HEK293 (cell line): ENCODE data around the gene EBLN2.

ENCODE experiments used
- CTCF ChIA-PET: fragments of 350-600 bp; formaldehyde crosslinking; extraction: SDS; loops from one replicate; lab custom pipeline; 2021; ENCODE audit warnings: antibody characterized with exemption; lab: Yijun Ruan, JAX
- POLR2A ChIA-PET: fragments of 300-600 bp; formaldehyde crosslinking; extraction: SDS; loops from one replicate; lab custom pipeline; 2020; ENCODE audit warnings: antibody characterized with exemption, inconsistent platforms; lab: Yijun Ruan, JAX
- H3K27ac ChIP-seq: fragments of 200-500 bp; sonication (Bioruptor generic); 2 replicates; pipeline ENCODE4 v1.5.1; 2014; ENCODE audit warnings: low read depth, low read length, control low read depth, inconsistent platforms; ENCODE audit errors: extremely low read depth
- H3K36me3 ChIP-seq, 2 experiments: fragments of 200-500 bp in 1 of 2; sonication (Bioruptor generic) in 1 of 2; 1 replicate in 1 of 2; 2 replicates in 1 of 2; pipeline ENCODE4 v1.5.1; 2014 to 2017; ENCODE audit warnings: inconsistent platforms in 2 of 2, low read length in 2 of 2; ENCODE audit not compliant: control insufficient read depth in 2 of 2, insufficient read depth in 1 of 2
- H3K4me1 ChIP-seq: fragments of 200-500 bp; sonication (Bioruptor generic); 2 replicates; pipeline ENCODE4 v1.5.1; 2014; ENCODE audit warnings: mild to moderate bottlenecking, low read length, inconsistent platforms; ENCODE audit not compliant: control insufficient read depth, insufficient read depth
- H3K4me3 ChIP-seq: 2 replicates; pipeline ENCODE4 v1.5.1; 2011; ENCODE audit warnings: low read depth, mild to moderate bottlenecking, control low read depth, low read length, moderate library complexity
- H3K9me3 ChIP-seq: fragments of 200-500 bp; sonication (Bioruptor generic); 2 replicates; pipeline ENCODE4 v1.5.1; 2014; ENCODE audit warnings: low read depth, low read length, inconsistent platforms; ENCODE audit not compliant: control insufficient read depth, insufficient read depth
- BCL11A ChIP-seq: fragments of 450-650 bp; formaldehyde crosslinking; IDR thresholded peaks from 2 replicates; pipeline ENCODE4 v1.5.1; 2016; ENCODE audit warnings: low read depth, missing biosample characterization, missing genetic modification characterization
- CTCF ChIP-seq: fragments of 450-650 bp; formaldehyde crosslinking; IDR thresholded peaks from 2 replicates; pipeline ENCODE4 v1.5.1; 2016; ENCODE audit warnings: missing biosample characterization, missing genetic modification characterization
- GLI2 ChIP-seq: fragments of 450-650 bp; formaldehyde crosslinking; IDR thresholded peaks from 2 replicates; pipeline ENCODE4; 2017; ENCODE audit warnings: missing biosample characterization, missing genetic modification characterization, low read depth, borderline replicate concordance
- GLIS2 ChIP-seq: fragments of 450-650 bp; formaldehyde crosslinking; IDR thresholded peaks from 2 replicates; pipeline ENCODE4 v1.5.1; 2016; ENCODE audit warnings: missing biosample characterization, missing genetic modification characterization
- PRDM1 ChIP-seq: fragments of 450-650 bp; formaldehyde crosslinking; IDR thresholded peaks from 2 replicates; pipeline ENCODE4; 2016; ENCODE audit warnings: missing biosample characterization, missing genetic modification characterization
- SALL2 ChIP-seq: fragments of 450-650 bp; formaldehyde crosslinking; IDR thresholded peaks from 2 replicates; pipeline ENCODE4 v1.5.0; 2017; ENCODE audit warnings: missing biosample characterization, mild to moderate bottlenecking, missing genetic modification characterization, borderline replicate concordance
- SCRT2 ChIP-seq: fragments of 450-650 bp; formaldehyde crosslinking; IDR thresholded peaks from 2 replicates; pipeline ENCODE4 v1.5.1; 2016; ENCODE audit warnings: missing biosample characterization, missing genetic modification characterization
- SP3 ChIP-seq: fragments of 450-650 bp; formaldehyde crosslinking; IDR thresholded peaks from 2 replicates; pipeline ENCODE4 v1.5.1; 2016; ENCODE audit warnings: missing biosample characterization, missing genetic modification characterization
- TCF7L2 ChIP-seq: IDR thresholded peaks from 2 replicates; pipeline ENCODE4 v1.6.1; 2011; ENCODE audit warnings: low read depth, mild to moderate bottlenecking, inconsistent platforms, low read length, moderate library complexity, borderline replicate concordance
- TRIM28 ChIP-seq: IDR thresholded peaks from 2 replicates; pipeline ENCODE4 v1.6.1; 2011; ENCODE audit warnings: low read length, control low read depth, borderline replicate concordance
- ZBTB17 ChIP-seq: fragments of 450-650 bp; formaldehyde crosslinking; IDR thresholded peaks from 2 replicates; pipeline ENCODE4 v1.5.1; 2016; ENCODE audit warnings: missing biosample characterization, missing genetic modification characterization
- ZBTB49 ChIP-seq: fragments of 450-650 bp; formaldehyde crosslinking; IDR thresholded peaks from 2 replicates; pipeline ENCODE4 v1.5.1; 2016; ENCODE audit warnings: missing biosample characterization, missing genetic modification characterization, low read depth
- ZFP3 ChIP-seq: fragments of 450-650 bp; formaldehyde crosslinking; IDR thresholded peaks from 2 replicates; pipeline ENCODE4 v1.5.1; 2016; ENCODE audit warnings: low read depth, missing biosample characterization, missing genetic modification characterization
- ZNF114 ChIP-seq: fragments of 450-650 bp; formaldehyde crosslinking; IDR thresholded peaks from 2 replicates; pipeline ENCODE4 v1.5.0; 2017; ENCODE audit warnings: missing biosample characterization, missing genetic modification characterization
- ZNF2 ChIP-seq: fragments of 450-650 bp; formaldehyde crosslinking; IDR thresholded peaks from 2 replicates; pipeline ENCODE4 v1.5.1; 2016; ENCODE audit warnings: missing biosample characterization, missing genetic modification characterization
- ZNF24 ChIP-seq: fragments of 450-650 bp; formaldehyde crosslinking; IDR thresholded peaks from 2 replicates; pipeline ENCODE4 v1.5.1; 2016; ENCODE audit warnings: missing biosample characterization, missing genetic modification characterization
- ZNF341 ChIP-seq: fragments of 450-650 bp; formaldehyde crosslinking; IDR thresholded peaks from 2 replicates; pipeline ENCODE4; 2016; ENCODE audit warnings: low read depth, missing biosample characterization, missing genetic modification characterization
- ZNF394 ChIP-seq: fragments of 450-650 bp; formaldehyde crosslinking; IDR thresholded peaks from 2 replicates; pipeline ENCODE4 v1.5.1; 2016; ENCODE audit warnings: missing biosample characterization, missing genetic modification characterization, mild to moderate bottlenecking, moderate library complexity, borderline replicate concordance
- ZNF433 ChIP-seq: fragments of 450-650 bp; formaldehyde crosslinking; IDR thresholded peaks from 2 replicates; pipeline ENCODE4 v1.5.1; 2016; ENCODE audit warnings: missing biosample characterization, missing genetic modification characterization, low read depth
- ZNF623 ChIP-seq: fragments of 450-650 bp; formaldehyde crosslinking; IDR thresholded peaks from 2 replicates; pipeline ENCODE4 v1.5.1; 2016; ENCODE audit warnings: missing biosample characterization, missing genetic modification characterization
- ZNF624 ChIP-seq: fragments of 450-650 bp; formaldehyde crosslinking; IDR thresholded peaks from 2 replicates; pipeline ENCODE4 v1.5.1; 2017; ENCODE audit warnings: missing biosample characterization, missing genetic modification characterization
- ZNF654 ChIP-seq: fragments of 450-650 bp; formaldehyde crosslinking; IDR thresholded peaks from 2 replicates; pipeline ENCODE4 v1.5.1; 2016; ENCODE audit warnings: low read depth, missing biosample characterization, missing genetic modification characterization
- ZNF660 ChIP-seq: fragments of 450-650 bp; IDR thresholded peaks from 2 replicates; pipeline ENCODE4 v1.5.1; 2018; ENCODE audit warnings: missing biosample characterization, mild to moderate bottlenecking, missing genetic modification characterization
- ZNF747 ChIP-seq: fragments of 450-650 bp; formaldehyde crosslinking; IDR thresholded peaks from 2 replicates; pipeline ENCODE4 v1.5.1; 2016; ENCODE audit warnings: missing biosample characterization, missing genetic modification characterization
- ZNF776 ChIP-seq: fragments of 450-650 bp; formaldehyde crosslinking; IDR thresholded peaks from 2 replicates; pipeline ENCODE4 v1.5.0; 2017; ENCODE audit warnings: missing biosample characterization, missing genetic modification characterization, borderline replicate concordance
- ZNF785 ChIP-seq: fragments of 450-650 bp; formaldehyde crosslinking; IDR thresholded peaks from 2 replicates; pipeline ENCODE4 v1.5.1; 2016; ENCODE audit warnings: missing biosample characterization, missing genetic modification characterization
- ZNF792 ChIP-seq: fragments of 450-650 bp; formaldehyde crosslinking; IDR thresholded peaks from 2 replicates; pipeline ENCODE4 v1.5.1; 2016; ENCODE audit warnings: missing biosample characterization, missing genetic modification characterization
- ZSCAN30 ChIP-seq: fragments of 450-650 bp; IDR thresholded peaks from 2 replicates; pipeline ENCODE4 v1.5.1; 2018; ENCODE audit warnings: missing biosample characterization, mild to moderate bottlenecking, missing genetic modification characterization, moderate library complexity

EBLN2 gene

GRCh38 chr3:73098873-73099272, 37.4 kb downstream of the EBLN2 start (continued):
- TF ChIP-seq ZBTB49 (tag by site-specific recombination) (no peak), SALL2 (tag by site-specific recombination) (no peak), ZNF623 (tag by site-specific recombination) (no peak), ZNF24 (tag by site-specific recombination) (no peak), BCL11A (tag by site-specific recombination) (no peak), ZNF792 (no peak)

GRCh38 chr3:73100741-73101559, 39.5 kb downstream of the EBLN2 start:
- no peaks in the 10 kb centered on the region for H3K9me3 ChIP-seq
- CTCF ChIA-PET: interaction anchor here (0.5 to 3.1 kb wide), 17 partner anchors 10 to 1482 kb away, joined by 3 to 30 read pairs (median 4); no protein-coding TSS in a partner anchor
- H3K4me1 ChIP-seq: no peaks in the 10 kb centered on the region
- POLR2A ChIA-PET: no interaction called here
- no peak overlapping the region for H3K4me3 ChIP-seq
- H3K36me3 ChIP-seq: no peaks in the 10 kb centered on the region
- no peak overlapping the region for H3K27ac ChIP-seq
- 0 out of 2 replicates have a peak, but pooled peaks have one; percentile 43 for TF ChIP-seq TRIM28
- no peak for TF ChIP-seq GLIS2
- no peak for TF ChIP-seq ZNF776
- TF ChIP-seq ZNF660 (tag by site-specific recombination): 0 out of 2 replicates have a peak, but pooled peaks have one; percentile 37
- TF ChIP-seq CTCF (tag by site-specific recombination): peak; percentile 47; the same call in 1 of the 2 replicates
- TF ChIP-seq ZFP3 (tag by site-specific recombination): peak; percentile 34; the same call in 1 of the 2 replicates
- TF ChIP-seq ZSCAN30 (tag by site-specific recombination): peak; percentile 81; the same call in 1 of the 2 replicates
- 0 out of 2 replicates have a peak, but pooled peaks have one; percentile 28 for TF ChIP-seq ZNF2 (tag by site-specific recombination)
- TF ChIP-seq TCF7L2: no peak
- peak; percentile 83 for TF ChIP-seq ZNF654 (tag by site-specific recombination)
- TF ChIP-seq ZNF341 (tag by site-specific recombination): peak; percentile 71

GRCh38 chr3:73101881-73102280, 40.4 kb downstream of the EBLN2 start:
- H3K9me3 ChIP-seq: no peaks in the 10 kb centered on the region
- no peak overlapping the region for H3K4me3 ChIP-seq
- ChIA-PET CTCF (interaction anchor here (0.7 to 3.1 kb wide), 9 partner anchors 9 to 401 kb away, joined by 3 to 30 read pairs (median 5); no protein-coding TSS in a partner anchor), POLR2A (no interaction called here)
- no peaks in the 10 kb centered on the region for H3K36me3 ChIP-seq
- H3K4me1 ChIP-seq: no peaks in the 10 kb centered on the region
- H3K27ac ChIP-seq: no peak overlapping the region
- no peak for TF ChIP-seq ZNF785 (tag by site-specific recombination)
- no peak for TF ChIP-seq GLI2 (tag by site-specific recombination)
- no peak for TF ChIP-seq ZNF433 (tag by site-specific recombination)
- TF ChIP-seq SCRT2 (tag by site-specific recombination): no peak
- no peak for TF ChIP-seq SP3 (tag by site-specific recombination)
- TF ChIP-seq ZNF394 (tag by site-specific recombination): no peak
- no peak for TF ChIP-seq PRDM1 (tag by site-specific recombination)
- no peak for TF ChIP-seq ZNF114
- TF ChIP-seq ZFP3 (tag by site-specific recombination): no peak
- no peak for TF ChIP-seq CTCF (tag by site-specific recombination)
- no peak for TF ChIP-seq ZBTB17
- no peak for TF ChIP-seq ZNF624 (tag by site-specific recombination)
- no peak for TF ChIP-seq ZNF623 (tag by site-specific recombination)
- TF ChIP-seq ZNF747 (tag by site-specific recombination): no peak
